GM21528 (cell line): ENCODE measurements around the gene FER.
"Not testable (repeated sequence)": the region's sequence is repeated elsewhere in the genome, so short reads cannot be mapped to it uniquely, and the experiment has no call there.

Experiments used
- ATAC-seq: cut with Tn5 transposase; IDR thresholded peaks from one replicate; pipeline ENCODE4 v1.9.1; 2021; ENCODE audit warnings: mild to moderate bottlenecking, moderate library complexity; ENCODE audit not compliant: unreplicated experiment, low FRiP score

Gene FER

DNA sequence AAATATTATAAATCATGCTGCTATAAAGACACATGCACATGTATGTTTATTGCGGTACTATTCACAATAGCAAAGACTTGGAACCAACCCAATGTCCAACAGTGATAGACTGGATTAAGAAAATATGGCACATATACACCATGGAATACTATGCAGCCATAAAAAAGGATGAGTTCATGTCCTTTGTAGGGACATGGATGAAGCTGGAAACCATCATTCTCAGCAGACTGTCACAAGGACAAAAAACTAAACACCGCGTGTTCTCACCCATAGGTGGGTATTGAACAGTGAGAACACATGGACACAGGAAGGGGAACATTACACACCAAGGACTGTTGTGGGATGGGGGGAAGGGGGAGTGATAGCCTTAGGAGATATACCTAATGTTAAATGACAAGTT lies 118.4 kb downstream of the FER start:
- not testable (repeated sequence) for ATAC-seq

DNA sequence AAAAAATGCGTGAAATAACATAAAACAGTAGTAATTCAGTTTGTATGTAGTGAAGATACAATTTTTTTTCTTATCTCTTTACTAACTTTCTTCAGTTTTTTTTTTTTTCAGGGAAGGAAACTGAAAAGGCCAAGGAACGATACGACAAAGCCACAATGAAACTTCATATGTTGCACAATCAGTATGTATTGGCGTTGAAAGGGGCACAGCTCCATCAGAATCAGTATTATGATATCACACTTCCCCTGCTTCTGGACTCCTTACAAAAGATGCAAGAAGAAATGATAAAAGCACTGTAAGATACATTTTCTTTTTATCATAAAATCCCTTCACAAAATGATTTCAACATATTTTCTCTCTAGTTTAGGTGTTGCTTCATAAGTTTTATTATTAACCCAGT lies 120.0 kb downstream of the FER start:
- no peak for ATAC-seq

DNA sequence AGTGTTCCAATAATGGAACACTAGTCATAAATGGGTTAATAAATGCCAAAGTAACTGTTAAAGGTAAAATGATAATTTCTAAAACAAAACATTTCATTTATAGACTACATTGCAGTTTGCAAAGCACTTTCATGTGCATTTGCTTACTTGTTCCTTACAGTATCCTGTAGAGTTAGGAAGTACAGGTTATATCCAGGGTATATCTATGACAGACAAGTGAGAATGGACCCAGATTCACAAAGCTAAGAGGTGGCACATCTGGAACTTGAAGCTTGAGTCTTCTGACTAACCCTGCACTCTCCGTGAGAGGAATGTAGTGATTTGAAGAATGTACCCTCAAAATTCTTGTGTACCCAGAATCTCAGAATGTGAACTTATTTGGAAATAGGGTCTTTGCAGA lies 121.4 kb downstream of the FER start:
- no peak for ATAC-seq

DNA sequence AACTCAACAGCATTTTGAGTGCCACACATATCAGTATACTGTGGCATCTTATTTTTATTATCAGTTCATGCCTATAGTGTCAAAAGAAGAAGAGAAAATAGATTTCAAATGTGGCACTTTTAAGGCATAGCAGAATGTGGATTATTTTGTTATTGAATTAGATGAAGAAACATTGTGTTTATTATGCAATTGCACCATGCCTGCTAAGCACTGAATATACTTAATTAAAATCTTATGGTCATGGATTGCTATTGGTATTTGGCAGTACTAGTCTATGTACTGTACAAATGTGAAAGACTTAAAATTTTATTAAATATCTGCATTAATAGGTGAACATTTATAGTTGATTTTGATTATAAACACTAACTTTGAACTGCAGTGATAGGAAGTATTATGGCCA lies 128.8 kb downstream of the FER start:
- ATAC-seq, result no peak

DNA sequence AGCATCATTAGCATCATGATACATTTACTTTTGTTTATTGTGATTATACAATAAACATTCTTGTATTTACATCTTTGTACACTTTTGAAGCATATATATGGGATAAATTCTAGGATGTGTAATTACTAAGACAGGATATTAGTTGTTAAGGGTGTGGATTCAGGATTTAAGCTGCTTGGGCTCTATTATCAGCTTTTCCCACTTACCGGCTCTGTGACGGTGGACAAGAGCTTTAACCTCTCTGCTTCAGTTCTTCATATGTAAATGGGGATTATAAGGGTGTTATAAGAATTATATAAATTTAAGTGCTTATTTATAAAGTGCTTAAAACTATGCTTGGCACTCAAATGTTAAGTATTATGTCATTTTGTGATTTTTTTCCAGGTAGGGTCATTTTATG lies 131.1 kb downstream of the FER start:
- ATAC-seq, result no peak

DNA sequence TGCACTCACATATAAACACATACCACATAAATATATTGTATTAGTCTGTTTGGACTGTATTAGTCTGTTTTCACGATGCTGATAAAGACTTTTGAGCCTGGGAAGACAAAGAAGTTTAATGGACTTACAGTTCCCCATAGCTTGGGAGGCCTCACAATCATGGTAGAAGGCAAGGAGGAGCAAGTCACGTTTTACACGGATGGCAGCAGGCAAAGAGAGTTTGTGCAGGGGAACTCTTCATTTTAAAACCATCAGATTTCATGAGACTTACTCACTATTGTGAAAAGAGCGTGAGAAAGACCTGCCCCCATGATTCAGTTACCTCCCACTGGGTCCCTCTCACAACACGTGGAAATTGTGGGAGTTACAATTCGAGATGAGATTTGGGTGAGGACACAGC lies 133.4 kb downstream of the FER start:
- ATAC-seq, result no peak

DNA sequence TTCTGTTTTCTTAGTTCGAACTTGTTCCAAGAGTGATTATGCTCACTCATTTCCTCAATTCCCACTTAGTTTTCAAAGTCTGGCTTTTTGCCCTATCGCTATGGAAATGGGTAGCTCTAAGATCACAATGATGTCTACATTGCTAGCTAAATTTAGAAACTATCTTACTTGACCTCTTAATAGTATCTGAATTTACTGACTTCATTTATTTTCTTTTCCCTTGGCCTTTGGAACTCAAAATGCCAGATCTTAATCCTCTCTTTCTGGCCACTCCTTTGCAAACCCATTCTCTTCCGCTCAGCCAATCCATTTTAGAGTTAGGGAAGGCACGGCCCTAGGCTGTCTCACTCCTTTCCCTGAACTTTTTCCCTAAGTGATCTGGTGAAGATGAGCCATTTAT lies 137.0 kb downstream of the FER start:
- no peak for ATAC-seq

DNA sequence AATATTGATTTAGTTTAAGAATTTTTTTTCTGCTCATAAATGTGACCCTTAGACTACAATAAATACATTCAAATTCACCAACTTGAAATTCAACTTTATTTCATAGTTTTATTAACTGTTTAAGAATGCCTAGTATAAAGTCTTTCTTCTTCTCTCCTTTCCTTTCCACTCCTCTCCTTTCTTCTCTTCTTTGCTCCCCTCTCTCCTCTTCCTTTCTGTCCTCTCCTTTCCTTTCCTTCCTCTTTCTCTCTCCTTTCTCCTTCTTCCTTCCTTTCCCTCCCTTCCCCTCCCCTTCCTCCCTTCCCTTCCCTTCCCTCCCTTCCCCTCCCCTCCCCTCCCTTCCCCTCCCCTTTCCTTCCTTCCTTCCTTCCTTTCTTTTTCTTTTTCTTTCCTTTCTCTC lies 150.6 kb downstream of the FER start:
- ATAC-seq, result no peak

DNA sequence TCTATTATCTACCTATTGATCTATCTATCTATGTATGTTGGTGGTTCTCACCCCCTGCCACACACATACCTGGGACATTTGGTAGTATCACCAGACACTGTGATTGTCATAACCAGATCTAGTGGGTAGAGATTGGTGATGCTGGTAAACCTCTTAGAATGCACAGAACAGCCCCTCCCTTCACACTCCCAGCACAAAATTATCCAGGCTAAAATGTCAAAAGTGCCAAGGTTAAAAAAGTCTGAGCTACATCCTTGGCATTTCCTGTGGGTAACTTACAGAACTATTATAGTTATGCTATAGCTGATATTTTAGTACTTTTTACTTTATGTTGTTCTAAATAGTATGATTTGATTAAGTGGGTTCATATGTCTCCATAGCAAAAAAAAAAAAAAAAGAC lies 151.0 kb downstream of the FER start:
- no peak for ATAC-seq

DNA sequence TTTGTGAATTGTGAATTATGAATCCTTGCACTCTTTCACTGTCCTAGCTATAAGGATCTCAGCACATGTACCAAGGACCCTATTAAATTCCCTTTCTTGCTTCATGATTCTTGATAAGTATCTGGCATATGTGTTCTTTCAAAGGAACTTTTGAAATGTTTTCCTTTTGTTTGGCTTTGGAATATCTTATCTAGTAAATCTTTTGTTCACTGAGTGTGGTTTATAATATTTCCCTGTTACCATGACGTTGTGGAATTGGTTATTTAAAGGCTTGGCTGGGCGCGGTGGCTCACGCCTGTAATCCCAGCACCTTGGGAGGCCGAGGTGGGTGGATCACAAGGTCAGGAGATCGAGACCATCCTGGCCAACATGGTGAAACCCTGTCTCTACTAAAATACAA lies 151.5 kb downstream of the FER start:
- ATAC-seq, result not testable (repeated sequence)

DNA sequence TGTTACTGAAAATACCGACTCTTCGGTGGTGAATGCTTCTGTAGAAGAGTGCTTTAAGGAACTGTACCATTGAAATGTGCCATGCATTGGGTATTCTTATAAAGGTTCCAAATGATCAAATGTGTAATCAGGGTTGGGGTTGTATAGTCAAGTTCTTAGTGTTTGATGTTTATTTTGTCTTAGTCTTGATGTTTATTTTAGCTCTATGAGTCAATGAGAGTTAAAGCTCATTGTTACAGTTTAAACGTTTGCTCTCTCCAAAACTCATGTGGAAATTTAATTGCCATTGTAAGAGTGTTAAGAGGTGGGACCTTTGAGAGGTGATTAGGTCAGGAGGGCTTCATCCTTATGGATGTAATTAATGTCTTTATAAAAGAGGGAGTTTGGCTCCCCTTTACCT lies 153.0 kb downstream of the FER start:
- ATAC-seq, result no peak

DNA sequence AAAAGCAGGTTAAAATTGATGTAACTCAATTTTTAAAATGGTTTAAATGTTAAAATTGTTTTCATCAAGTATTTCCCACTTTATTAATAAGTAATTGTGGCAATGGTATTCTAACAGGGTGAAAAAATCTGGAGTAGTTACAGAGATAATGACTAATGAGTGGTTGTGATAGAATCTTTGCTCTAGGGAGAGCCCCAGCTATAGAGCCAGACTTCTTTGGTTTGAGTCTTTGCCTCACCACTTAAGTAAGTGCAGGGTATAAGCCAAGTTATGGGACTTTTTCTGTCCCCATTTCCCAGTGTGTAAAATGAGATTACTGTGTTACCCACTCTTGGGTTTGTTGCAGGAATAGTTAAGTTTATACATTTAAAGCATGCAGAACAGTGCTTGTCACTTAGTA lies 158.1 kb downstream of the FER start:
- ATAC-seq, result no peak

DNA sequence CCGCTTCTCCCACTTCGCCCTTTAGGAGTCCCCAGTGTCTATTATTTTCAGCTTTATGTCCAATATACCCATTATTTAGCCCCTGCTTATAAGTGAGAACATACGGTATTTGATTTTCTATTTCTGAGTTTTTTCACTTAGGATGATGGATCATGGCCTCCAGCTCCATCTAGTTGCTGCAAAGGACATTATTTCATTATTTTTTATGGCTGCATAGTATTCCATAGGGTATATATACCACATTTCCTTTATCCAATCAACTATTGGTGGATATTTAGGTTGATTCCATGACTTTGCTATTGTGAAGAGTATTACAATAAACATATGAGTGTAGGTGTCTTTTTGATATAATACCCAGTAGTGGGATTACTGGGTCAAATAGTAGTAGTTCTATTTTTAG lies 162.9 kb downstream of the FER start:
- no peak for ATAC-seq

DNA sequence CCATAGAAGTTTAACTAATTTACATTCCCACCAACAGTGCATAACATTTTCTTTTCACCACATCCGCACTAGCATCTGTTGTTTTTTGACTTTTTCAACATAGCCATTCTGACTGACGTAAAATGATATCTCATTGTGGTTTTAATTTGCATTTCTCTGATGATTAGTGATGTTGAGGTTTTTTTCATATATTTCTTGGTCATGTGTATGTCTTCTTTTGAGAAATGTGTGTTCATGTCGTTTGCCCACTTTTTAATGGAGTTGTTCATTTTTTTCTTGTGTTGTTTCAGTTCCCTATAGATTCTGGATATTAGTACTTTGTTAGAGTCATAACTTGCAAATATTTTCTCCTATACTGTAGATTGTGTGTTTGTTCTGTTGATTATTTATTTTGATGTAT lies 163.4 kb downstream of the FER start:
- peak; percentile 75 for ATAC-seq

DNA sequence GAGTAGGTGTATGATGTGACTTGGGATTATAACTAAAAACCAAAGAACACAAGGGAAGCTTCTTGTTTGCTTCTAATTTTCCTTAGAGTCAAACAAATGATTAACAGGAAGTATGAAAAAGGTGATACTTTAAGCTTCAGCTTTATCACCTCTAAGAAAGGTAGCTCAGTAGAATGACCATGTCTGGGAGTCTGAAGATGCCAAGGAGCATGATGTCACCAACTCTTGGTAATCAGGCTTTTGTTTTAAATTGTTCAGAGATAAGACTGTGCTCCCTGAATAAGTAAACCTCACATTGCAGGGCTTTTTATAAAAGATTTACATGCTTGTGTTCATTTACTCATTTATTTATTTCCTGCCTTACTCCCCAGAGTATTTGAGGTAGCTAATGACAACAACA lies 169.9 kb downstream of the FER start:
- ATAC-seq, result no peak

DNA sequence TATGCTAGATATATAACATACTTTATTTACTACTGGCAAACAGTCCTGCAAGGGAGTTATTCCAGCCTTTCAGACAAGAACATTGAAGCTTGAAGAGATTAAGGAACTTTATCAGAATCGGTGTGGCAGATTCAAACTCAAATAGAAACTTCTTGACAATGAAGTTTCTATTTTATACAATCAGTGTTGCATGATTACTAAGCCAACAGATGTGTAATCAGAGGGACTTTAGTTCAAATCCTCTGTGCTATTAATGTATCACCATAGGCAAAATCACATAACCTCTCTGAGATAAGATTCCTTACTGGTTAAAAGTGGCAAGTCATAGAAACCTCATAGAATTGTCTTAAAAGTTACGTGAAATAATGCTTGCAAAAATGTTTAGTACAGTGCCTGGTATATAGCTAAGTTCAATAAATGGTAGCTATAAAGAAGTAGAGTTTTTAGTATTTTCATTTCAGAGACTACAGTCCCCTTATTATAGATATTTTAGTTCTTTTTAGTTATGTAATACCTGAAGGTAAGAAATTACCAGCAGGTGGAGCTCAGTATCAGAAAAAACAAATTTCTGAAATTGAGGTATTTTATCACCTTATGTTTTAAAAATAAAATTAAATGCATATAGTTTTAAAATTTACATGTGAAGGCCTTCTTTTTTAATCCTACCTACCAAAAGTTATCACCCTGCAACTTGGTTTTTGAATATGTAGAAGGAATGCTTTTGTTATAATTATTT lies 172.1 kb downstream of the FER start:
- ATAC-seq, result no peak

DNA sequence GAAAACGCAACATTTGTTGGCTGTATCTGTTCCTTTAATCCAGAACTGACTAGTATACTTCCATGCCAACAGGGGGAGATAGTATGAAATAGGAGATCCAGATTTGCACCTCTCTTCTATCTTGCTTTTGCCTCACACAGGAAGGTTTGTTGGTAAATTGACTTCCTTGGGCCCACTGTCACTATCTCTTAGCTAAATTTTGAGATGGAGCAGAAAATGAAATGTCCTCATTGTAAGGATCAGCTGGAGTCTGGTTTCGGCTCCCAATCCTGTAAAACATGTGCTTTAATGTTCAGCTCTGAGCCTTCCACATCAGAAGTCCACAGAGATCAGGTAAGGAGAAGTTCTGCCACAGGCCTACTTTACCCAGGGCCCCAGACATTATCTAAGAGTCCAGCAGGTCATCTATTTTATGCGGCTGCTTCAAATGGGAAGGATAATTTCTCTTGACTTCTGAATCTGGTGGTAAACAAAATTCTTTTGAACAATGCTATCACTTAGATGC lies 176.8 kb downstream of the FER start:
- no peak for ATAC-seq

DNA sequence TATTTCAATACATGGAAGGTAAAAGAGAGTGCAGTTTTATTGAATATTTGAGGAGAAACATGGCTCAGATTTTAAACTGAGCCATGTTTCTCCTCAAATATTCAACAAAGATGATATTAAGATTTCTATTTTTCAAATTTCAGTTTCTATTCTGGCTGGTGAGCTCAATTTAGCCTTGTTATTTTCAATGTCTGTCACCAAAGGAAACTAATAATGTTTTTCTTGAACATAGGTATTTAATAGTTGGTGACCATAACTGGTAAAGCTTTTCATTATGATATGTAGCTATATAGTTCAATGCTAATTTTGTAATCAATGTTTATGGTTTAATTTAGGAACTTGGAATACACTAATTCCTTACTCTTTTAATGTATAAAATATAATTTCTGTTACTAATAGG lies 177.4 kb downstream of the FER start:
- no peak for ATAC-seq

DNA sequence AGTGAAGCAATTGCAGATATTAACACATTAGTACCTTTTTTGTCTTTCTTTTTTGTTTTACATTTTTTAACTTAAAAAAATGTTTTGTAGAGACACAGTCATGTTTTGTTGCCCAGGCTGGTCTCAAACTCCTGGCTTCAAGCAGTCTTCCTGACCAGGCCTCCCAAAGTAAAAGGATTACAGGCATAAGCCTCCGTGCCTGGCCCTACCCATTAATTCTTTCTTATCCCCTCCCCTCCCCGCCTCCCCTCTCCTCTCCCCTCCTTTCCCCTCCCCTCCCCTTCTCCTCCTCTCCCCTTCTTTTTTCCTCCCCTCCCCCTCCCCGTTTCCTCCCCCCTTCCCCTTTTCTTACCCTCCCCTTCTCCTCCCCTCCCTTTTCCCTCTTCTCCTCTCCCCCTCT lies 182.4 kb downstream of the FER start:
- no peak for ATAC-seq

DNA sequence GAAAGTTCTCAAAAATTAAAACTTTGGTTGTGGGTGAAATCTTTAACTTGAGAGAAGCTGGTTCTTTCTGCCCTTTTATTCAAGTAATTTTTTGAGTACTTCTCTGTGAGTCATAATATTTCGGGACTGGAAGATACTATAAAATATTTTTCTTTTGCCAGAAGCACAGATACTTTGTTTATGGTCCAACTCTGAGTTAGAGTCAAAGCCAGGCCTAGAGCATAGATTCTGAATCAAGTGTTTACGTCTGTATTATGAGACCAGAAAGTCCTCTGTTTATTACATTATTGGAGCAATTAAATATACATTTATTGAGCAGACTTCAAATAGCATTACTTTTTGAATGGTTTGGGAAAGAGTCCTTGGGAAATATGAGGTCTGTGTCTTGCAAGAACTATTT lies 187.9 kb downstream of the FER start:
- no peak for ATAC-seq

DNA sequence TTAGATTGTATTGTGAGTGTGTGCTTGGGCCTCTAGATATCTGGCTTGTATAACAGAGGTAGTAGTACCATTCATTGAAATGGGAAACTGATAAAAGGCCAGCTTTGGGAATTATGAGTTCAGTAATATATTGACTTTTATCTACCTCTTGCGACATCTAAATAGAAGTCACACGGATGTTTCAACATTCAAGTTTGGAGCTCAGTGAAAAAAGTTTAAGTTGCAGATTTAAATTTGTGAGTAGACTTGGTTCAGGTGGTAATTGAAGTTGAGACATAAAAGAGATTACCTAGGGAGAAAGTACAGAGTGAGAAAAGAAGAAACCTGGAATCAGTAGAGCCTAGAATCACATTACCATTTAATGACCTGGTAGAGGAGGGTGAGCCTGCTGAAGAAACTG lies 189.5 kb downstream of the FER start:
- no peak for ATAC-seq

DNA sequence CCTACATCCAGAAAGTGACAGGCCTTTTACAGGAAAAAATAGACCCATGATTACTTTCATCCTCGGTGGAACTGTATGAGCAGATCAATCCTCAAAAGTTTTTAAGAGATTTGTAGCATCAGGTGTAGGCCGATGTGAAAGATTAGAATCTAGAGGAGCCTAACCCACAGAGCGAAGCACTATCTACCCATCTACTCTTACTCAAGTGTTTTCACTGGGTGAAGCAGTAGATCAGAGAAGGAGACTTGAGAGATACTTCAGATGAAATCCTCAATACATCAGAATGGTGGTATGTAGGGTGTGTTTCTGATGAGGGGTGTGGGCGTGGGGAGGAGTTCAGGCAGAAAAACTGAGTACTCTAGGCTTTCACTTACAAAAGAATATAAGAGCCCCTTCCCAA lies 192.8 kb downstream of the FER start:
- no peak for ATAC-seq

DNA sequence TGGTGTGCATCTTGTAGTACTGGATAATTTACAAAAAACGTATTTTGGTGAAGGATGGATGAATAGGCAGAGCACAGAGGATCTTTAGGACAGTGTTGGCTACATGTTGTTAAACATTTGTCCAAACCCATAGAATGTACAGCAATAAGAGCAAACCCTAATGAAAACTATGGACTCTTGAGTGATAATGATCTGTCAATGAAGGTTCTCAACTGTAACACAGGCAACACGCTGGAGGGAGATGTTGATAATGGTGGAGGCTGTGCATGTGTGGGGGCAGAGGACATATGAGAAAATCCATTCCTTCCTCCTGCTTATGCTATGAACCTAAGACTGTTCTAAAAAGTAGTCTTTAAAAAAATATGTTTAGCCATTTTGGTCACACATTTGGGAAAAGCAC lies 194.0 kb downstream of the FER start:
- ATAC-seq, result no peak
